Astrocyte (in vitro differentiated cells and primary cell): ENCODE results near the gene KCTD19. TPM values are rescaled to one million over a fixed set of nuclear protein-coding genes. Genes with fewer than 3 reads are reported as not detected.

Experiments used
- DNase-seq: peaks from one replicate; pipeline ENCODE4 v3.0.0-alpha.2; 2010; ENCODE audit warnings: low read depth
- FAIRE-seq: peaks from 2 replicates; lab custom pipeline; 2011; peaks lifted over from hg19 to GRCh38; lab: Jason Lieb, UNC
- H2AFZ ChIP-seq: 2 replicates; pipeline ENCODE4 v1.6.0; 2012; ENCODE audit warnings: low read depth, low read length, inconsistent platforms
- H3K27ac ChIP-seq: 2 replicates; pipeline ENCODE4 v1.5.1; 2011; ENCODE audit warnings: low read depth, low read length, inconsistent platforms
- H3K27me3 ChIP-seq: 2 replicates; pipeline ENCODE4 v1.6.0; 2011; ENCODE audit warnings: low read length, inconsistent platforms; ENCODE audit not compliant: insufficient read depth
- H3K36me3 ChIP-seq: 2 replicates; pipeline ENCODE4 v1.5.1; 2011; ENCODE audit warnings: low read length, inconsistent platforms; ENCODE audit not compliant: insufficient read depth
- H3K4me1 ChIP-seq: 2 replicates; pipeline ENCODE4 v1.5.1; 2011; ENCODE audit warnings: low read length, inconsistent platforms; ENCODE audit not compliant: insufficient read depth
- H3K4me2 ChIP-seq: 2 replicates; pipeline ENCODE4 v1.6.0; 2012; ENCODE audit warnings: low read length, inconsistent platforms
- H3K4me3 ChIP-seq: 2 replicates; pipeline ENCODE4 v1.5.1; 2011; ENCODE audit warnings: low read depth, mild to moderate bottlenecking, low read length, inconsistent platforms; ENCODE audit not compliant: insufficient read depth
- H3K79me2 ChIP-seq: 2 replicates; pipeline ENCODE4 v1.6.0; 2012; ENCODE audit warnings: mild to moderate bottlenecking, low read length, inconsistent platforms; ENCODE audit not compliant: insufficient read depth
- H3K9ac ChIP-seq: 2 replicates; pipeline ENCODE4 v1.6.0; 2012; ENCODE audit warnings: mild to moderate bottlenecking, low read length, inconsistent platforms
- H3K9me3 ChIP-seq: 2 replicates; pipeline ENCODE4 v1.5.1; 2012; ENCODE audit warnings: low read depth, mild to moderate bottlenecking, low read length, inconsistent platforms; ENCODE audit not compliant: insufficient read depth
- H4K20me1 ChIP-seq: 2 replicates; pipeline ENCODE4 v1.6.0; 2012; ENCODE audit warnings: low read length, inconsistent platforms; ENCODE audit not compliant: insufficient read depth
- H3K27ac Mint-ChIP-seq: one replicate; pipeline ENCODE4 v1.8.0; 2021; ENCODE audit warnings: mild to moderate bottlenecking, mixed read lengths; ENCODE audit not compliant: unreplicated experiment
- H3K27me3 Mint-ChIP-seq: one replicate; pipeline ENCODE4 v1.8.0; 2021; ENCODE audit warnings: low read depth, mixed read lengths; ENCODE audit not compliant: unreplicated experiment
- H3K36me3 Mint-ChIP-seq: one replicate; pipeline ENCODE4 v1.8.0; 2021; ENCODE audit warnings: low read depth, mixed read lengths; ENCODE audit not compliant: unreplicated experiment
- H3K4me1 Mint-ChIP-seq: one replicate; pipeline ENCODE4 v1.8.0; 2021; ENCODE audit warnings: low read depth, mixed read lengths; ENCODE audit not compliant: unreplicated experiment
- H3K4me3 Mint-ChIP-seq: one replicate; pipeline ENCODE4 v1.8.0; 2021; ENCODE audit warnings: mild to moderate bottlenecking, moderate library complexity, mixed read lengths; ENCODE audit not compliant: unreplicated experiment
- H3K9me3 Mint-ChIP-seq: one replicate; pipeline ENCODE4 v1.8.0; 2021; ENCODE audit warnings: mild to moderate bottlenecking, mixed read lengths; ENCODE audit not compliant: unreplicated experiment
- EZH2 ChIP-seq: IDR thresholded peaks from 2 replicates; pipeline ENCODE4 v1.6.1; 2012; ENCODE audit warnings: mild to moderate bottlenecking, low read length, inconsistent platforms; ENCODE audit not compliant: insufficient read depth
- total RNA-seq: library from RNA; stranded (reverse); gene quantifications from 2 replicates; pipeline ENCODE4 v1.2.1, GENCODE V29; 2021
- TF ChIP-seq, protein P1 (sequence below): IDR thresholded peaks from 2 replicates; pipeline ENCODE4 v1.5.1; 2011; ENCODE audit warnings: low read depth, mild to moderate bottlenecking, inconsistent platforms, low read length, moderate library complexity; ENCODE audit not compliant: insufficient read depth

Gene KCTD19
- total RNA-seq, 1 donor from 2014 or later: not detected

DNA sequence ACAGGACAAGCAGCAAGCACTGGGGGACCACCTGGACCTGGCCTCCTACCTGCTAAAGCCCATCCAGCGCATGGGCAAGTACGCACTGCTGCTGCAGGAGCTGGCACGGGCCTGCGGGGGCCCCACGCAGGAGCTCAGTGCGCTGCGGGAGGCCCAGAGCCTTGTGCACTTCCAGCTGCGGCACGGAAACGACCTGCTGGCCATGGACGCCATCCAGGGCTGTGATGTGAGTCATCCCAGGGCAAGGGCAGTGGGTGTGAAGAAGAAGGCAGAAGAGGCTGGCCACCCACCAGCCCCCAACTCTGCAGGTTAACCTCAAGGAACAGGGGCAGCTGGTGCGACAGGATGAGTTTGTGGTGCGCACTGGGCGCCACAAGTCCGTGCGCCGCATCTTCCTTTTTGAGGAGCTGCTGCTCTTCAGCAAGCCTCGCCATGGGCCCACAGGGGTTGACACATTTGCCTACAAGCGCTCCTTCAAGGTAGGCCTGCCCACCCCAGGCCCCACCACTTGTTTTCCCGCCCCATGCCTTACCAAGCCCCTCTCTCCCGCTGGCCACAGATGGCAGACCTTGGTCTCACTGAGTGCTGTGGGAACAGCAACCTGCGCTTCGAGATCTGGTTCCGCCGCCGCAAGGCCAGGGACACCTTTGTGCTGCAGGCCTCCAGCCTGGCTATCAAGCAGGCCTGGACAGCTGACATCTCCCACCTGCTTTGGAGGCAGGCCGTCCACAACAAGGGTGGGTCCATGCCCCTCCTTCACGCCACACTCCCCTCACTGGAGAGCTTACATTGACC is 39.9 kb downstream of the KCTD19 start:
- DNase-seq: peak; percentile 28
- H3K9me3 Mint-ChIP-seq: peaks cover 3% of the 10 kb centered on the region
- no peak overlapping the region for H3K4me3 Mint-ChIP-seq
- no peaks in the 10 kb centered on the region for H3K9me3 ChIP-seq
- no peaks in the 10 kb centered on the region for H4K20me1 ChIP-seq
- H3K27me3 Mint-ChIP-seq: peaks cover 29% of the 10 kb centered on the region
- H3K4me2 ChIP-seq: no peak overlapping the region
- peaks cover 6% of the 10 kb centered on the region for H3K36me3 Mint-ChIP-seq
- H2AFZ ChIP-seq: no peak overlapping the region
- no peak overlapping the region for H3K27ac ChIP-seq
- no peaks in the 10 kb centered on the region for H3K27me3 ChIP-seq
- H3K27ac Mint-ChIP-seq: no peak overlapping the region
- H3K79me2 ChIP-seq: no peaks in the 10 kb centered on the region
- no peak for FAIRE-seq
- H3K4me3 ChIP-seq: no peak overlapping the region
- H3K4me1 ChIP-seq: no peaks in the 10 kb centered on the region
- H3K4me1 Mint-ChIP-seq: peaks cover 14% of the 10 kb centered on the region
- no peak overlapping the region for H3K9ac ChIP-seq
- H3K36me3 ChIP-seq: no peaks in the 10 kb centered on the region
- no peak for TF ChIP-seq EZH2
- TF ChIP-seq, protein P1, sequence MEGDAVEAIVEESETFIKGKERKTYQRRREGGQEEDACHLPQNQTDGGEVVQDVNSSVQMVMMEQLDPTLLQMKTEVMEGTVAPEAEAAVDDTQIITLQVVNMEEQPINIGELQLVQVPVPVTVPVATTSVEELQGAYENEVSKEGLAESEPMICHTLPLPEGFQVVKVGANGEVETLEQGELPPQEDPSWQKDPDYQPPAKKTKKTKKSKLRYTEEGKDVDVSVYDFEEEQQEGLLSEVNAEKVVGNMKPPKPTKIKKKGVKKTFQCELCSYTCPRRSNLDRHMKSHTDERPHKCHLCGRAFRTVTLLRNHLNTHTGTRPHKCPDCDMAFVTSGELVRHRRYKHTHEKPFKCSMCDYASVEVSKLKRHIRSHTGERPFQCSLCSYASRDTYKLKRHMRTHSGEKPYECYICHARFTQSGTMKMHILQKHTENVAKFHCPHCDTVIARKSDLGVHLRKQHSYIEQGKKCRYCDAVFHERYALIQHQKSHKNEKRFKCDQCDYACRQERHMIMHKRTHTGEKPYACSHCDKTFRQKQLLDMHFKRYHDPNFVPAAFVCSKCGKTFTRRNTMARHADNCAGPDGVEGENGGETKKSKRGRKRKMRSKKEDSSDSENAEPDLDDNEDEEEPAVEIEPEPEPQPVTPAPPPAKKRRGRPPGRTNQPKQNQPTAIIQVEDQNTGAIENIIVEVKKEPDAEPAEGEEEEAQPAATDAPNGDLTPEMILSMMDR: no peak

DNA sequence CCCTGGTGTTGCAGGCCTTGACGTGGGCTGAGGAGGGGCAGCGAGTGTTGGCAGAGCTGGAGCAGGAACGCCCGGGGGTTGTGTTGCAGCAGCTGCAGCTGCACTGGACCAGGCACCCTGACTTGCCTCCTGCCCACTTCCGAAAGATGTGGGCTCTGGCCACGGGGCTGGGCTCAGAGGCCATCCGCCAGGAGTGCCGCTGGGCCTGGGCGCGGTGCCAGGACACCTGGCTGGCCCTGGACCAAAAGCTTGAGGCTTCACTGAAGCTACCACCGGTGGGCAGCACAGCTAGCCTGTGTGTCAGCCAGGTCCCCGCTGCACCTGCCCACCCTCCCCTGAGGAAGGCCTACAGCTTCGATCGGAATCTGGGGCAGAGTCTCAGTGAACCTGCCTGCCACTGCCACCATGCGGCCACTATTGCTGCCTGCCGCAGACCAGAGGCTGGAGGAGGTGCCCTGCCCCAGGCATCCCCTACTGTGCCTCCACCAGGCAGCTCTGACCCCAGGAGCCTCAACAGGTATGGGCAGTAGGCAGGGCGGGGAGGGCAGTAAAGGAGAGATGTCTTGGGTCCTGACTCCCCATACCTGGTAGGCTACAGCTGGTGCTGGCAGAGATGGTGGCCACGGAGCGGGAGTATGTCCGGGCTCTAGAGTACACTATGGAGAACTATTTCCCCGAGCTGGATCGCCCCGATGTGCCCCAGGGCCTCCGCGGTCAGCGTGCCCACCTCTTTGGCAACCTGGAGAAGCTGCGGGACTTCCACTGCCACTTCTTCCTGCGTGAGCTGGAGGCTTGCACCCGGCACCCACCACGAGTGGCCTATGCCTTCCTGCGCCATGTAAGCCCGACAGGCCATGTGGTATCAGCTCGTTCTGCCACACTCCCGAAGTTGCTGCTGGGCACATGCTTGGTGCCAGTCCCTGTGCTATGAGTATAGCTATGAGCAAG is 41.6 kb downstream of the KCTD19 start:
- Histone ChIP-seq H3K4me1 (no peaks in the 10 kb centered on the region), H4K20me1 (no peaks in the 10 kb centered on the region), H3K36me3 (no peaks in the 10 kb centered on the region), H3K9me3 (no peaks in the 10 kb centered on the region), H2AFZ (no peak overlapping the region), H3K4me2 (no peak overlapping the region), H3K4me3 (no peak overlapping the region), H3K27ac (no peak overlapping the region), H3K79me2 (no peaks in the 10 kb centered on the region), H3K27me3 (no peaks in the 10 kb centered on the region), H3K9ac (no peak overlapping the region)
- TF ChIP-seq, protein P1: peak; percentile 18
- no peak for TF ChIP-seq EZH2
- Mint-ChIP-seq H3K4me3 (no peak overlapping the region), H3K36me3 (peaks cover 6% of the 10 kb centered on the region), H3K27me3 (peaks cover 31% of the 10 kb centered on the region), H3K27ac (no peak overlapping the region), H3K4me1 (peaks cover 12% of the 10 kb centered on the region), H3K9me3 (peaks cover 3% of the 10 kb centered on the region)
- DNase-seq (no peak), FAIRE-seq (no peak)
